ENCODE measurements around the gene SGCD.

DNA sequence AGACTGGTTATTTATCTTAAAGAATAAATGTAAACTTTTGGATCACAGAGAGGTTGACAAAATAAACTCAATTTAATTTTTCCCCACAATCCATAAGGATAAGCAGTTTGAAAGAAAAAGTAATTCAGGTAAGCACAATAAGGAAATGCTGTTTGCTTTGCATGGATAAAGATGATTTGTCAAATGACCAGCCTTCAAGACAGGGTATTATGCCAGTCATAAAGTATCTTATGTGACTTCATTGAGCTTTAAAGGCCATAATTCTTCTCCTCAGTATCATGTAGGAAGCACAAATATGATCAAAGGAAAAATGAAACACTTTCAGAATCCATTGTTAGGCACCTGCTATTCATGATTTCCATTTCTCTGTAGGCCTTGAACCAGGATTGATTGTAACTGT is 342.5 kb downstream of the SGCD start:
- TF ChIP-seq POLR2A (IDR thresholded peaks at IDR 0.05), result no peak
- TF ChIP-seq, protein P1, sequence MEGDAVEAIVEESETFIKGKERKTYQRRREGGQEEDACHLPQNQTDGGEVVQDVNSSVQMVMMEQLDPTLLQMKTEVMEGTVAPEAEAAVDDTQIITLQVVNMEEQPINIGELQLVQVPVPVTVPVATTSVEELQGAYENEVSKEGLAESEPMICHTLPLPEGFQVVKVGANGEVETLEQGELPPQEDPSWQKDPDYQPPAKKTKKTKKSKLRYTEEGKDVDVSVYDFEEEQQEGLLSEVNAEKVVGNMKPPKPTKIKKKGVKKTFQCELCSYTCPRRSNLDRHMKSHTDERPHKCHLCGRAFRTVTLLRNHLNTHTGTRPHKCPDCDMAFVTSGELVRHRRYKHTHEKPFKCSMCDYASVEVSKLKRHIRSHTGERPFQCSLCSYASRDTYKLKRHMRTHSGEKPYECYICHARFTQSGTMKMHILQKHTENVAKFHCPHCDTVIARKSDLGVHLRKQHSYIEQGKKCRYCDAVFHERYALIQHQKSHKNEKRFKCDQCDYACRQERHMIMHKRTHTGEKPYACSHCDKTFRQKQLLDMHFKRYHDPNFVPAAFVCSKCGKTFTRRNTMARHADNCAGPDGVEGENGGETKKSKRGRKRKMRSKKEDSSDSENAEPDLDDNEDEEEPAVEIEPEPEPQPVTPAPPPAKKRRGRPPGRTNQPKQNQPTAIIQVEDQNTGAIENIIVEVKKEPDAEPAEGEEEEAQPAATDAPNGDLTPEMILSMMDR (IDR thresholded peaks at IDR 0.05), result no peak
